HCT116 (cell line): ENCODE data around the gene SPATA12. TPM values are rescaled to one million over a fixed set of nuclear protein-coding genes. Genes with fewer than 3 reads are reported as not detected.

ENCODE experiments used
- ATAC-seq: fragments of 200-7000 bp; cut with Tn5 transposase; 2 replicates; pipeline ENCODE4 v1.9.1; 2020; ENCODE audit warnings: mild to moderate bottlenecking, moderate library complexity
- BruUV-seq: library from RNA; stranded (reverse); fragments of 400-500 nt; replicated peaks from 2 replicates; lab custom pipeline; 2021; lab: Mats Ljungman, UMichigan
- CTCF ChIA-PET: fragments of 300-600 bp; sonication (Branson Sonifier 250); formaldehyde crosslinking; loops from one replicate; lab custom pipeline; 2021; ENCODE audit warnings: antibody characterized with exemption; lab: Charles Lee
- POLR2A ChIA-PET: fragments of 300-600, 350-600 bp; sonication (Branson Sonifier 250); formaldehyde crosslinking; loops from one replicate; lab custom pipeline; 2021; ENCODE audit warnings: antibody characterized with exemption; lab: Charles Lee
- RAD21 ChIA-PET, 2 experiments: fragments of 300-600 bp; sonication (Branson Sonifier 250); formaldehyde crosslinking; loops; one replicate each; lab custom pipeline; 2023; ENCODE audit warnings: low total read pairs in 2 of 2; ENCODE audit not compliant: uncharacterized antibody in 2 of 2, unreplicated experiment in 2 of 2, low non-redundant PET in 1 of 2; lab: Charles Lee
- DNase-seq: peaks from one replicate; pipeline ENCODE4 v3.0.0-alpha.2; 2010; ENCODE audit warnings: low read depth, low spot score
- H2AFZ ChIP-seq: fragments of 200-600 bp; shearing (Covaris generic), sonication (generic); 2 replicates; pipeline ENCODE4 v1.6.1; 2017; ENCODE audit warnings: low read depth, mixed run types, mixed read lengths, antibody characterized with exemption, low read length; ENCODE audit not compliant: poor library complexity, severe bottlenecking
- H3K27ac ChIP-seq: 2 replicates; pipeline ENCODE4 v1.5.1; 2012; ENCODE audit warnings: low read depth, low read length
- H3K27me3 ChIP-seq: fragments of 200-600 bp; sonication (generic); 2 replicates; pipeline ENCODE4 v1.6.1; 2016; ENCODE audit warnings: mixed run types, low read length, mixed read lengths; ENCODE audit not compliant: insufficient read depth
- H3K36me3 ChIP-seq, 2 experiments: fragments of 200-500 bp in 1 of 2; fragments of 200-600 bp in 1 of 2; sonication (Bioruptor generic) in 1 of 2; sonication (generic) in 1 of 2; 2 replicates each; pipeline versions ENCODE4 v1.5.1 to v1.6.1; 2014 to 2016; ENCODE audit warnings: low read length in 2 of 2, inconsistent platforms in 1 of 2, mixed read lengths in 1 of 2, mixed run types in 1 of 2; ENCODE audit not compliant: insufficient read depth in 2 of 2, control insufficient read depth in 1 of 2
- H3K4me1 ChIP-seq, 2 experiments: fragments of 200-600 bp in 1 of 2; sonication (generic) in 1 of 2; 2 replicates each; pipeline versions ENCODE4 v1.5.1 to v1.6.1; 2012 to 2017; ENCODE audit warnings: low read length in 2 of 2, inconsistent platforms in 1 of 2, mild to moderate bottlenecking in 1 of 2, mixed read lengths in 1 of 2, mixed run types in 1 of 2, moderate library complexity in 1 of 2; ENCODE audit not compliant: insufficient read depth in 2 of 2, control insufficient read depth in 1 of 2
- H3K4me2 ChIP-seq: fragments of 200-600 bp; sonication (generic); 2 replicates; pipeline ENCODE4 v1.6.1; 2017; ENCODE audit warnings: mixed run types, low read length, mixed read lengths
- H3K4me3 ChIP-seq, 2 experiments: fragments of 200-600 bp in 1 of 2; sonication (generic) in 1 of 2; replicated peaks in 1 of 2; 2 replicates each; pipeline ENCODE4 v1.5.1; 2011 to 2016; ENCODE audit warnings: low read length in 2 of 2, control low read depth in 1 of 2, low read depth in 1 of 2, mild to moderate bottlenecking in 1 of 2, mixed read lengths in 1 of 2, mixed run types in 1 of 2
- H3K79me2 ChIP-seq: fragments of 200-600 bp; sonication (generic); 2 replicates; pipeline ENCODE4 v1.6.1; 2017; ENCODE audit warnings: mild to moderate bottlenecking, mixed run types, low read length, moderate library complexity, mixed read lengths; ENCODE audit not compliant: insufficient read depth
- H3K9ac ChIP-seq: fragments of 200-600 bp; sonication (generic); 2 replicates; pipeline ENCODE4 v1.6.1; 2016; ENCODE audit warnings: low read length, mixed read lengths
- H3K9me2 ChIP-seq: fragments of 200-600 bp; sonication (generic), shearing (Covaris generic); 2 replicates; pipeline ENCODE4 v1.6.1; 2017; ENCODE audit warnings: mixed run types, mild to moderate bottlenecking, moderate library complexity; ENCODE audit not compliant: insufficient read depth
- H3K9me3 ChIP-seq, 2 experiments: fragments of 200-500 bp in 1 of 2; fragments of 200-600 bp in 1 of 2; sonication (Bioruptor generic) in 1 of 2; sonication (generic) in 1 of 2; 2 replicates each; pipeline ENCODE4 v1.6.1; 2014 to 2017; ENCODE audit warnings: low read length in 2 of 2, mixed read lengths in 2 of 2, inconsistent platforms in 1 of 2, low read depth in 1 of 2, mild to moderate bottlenecking in 1 of 2, mixed run types in 1 of 2, moderate library complexity in 1 of 2; ENCODE audit not compliant: control insufficient read depth in 1 of 2, insufficient read depth in 1 of 2
- H4K20me1 ChIP-seq: fragments of 200-600 bp; sonication (generic), shearing (Covaris generic); 2 replicates; pipeline ENCODE4 v1.6.1; 2017; ENCODE audit warnings: mixed run types, mild to moderate bottlenecking, moderate library complexity; ENCODE audit not compliant: insufficient read depth
- intact Hi-C: fragments of 100-400 bp; cut with micrococcal nuclease; formaldehyde crosslinking; loops from 2 replicates; pipeline ENCODE4 v1.10.0; 2022
- total RNA-seq: library from RNA; stranded (reverse); gene quantifications from one replicate; pipeline ENCODE4 v1.2.1, GENCODE V29; 2021; ENCODE audit not compliant: unreplicated experiment
- TF ChIP-seq, protein P1 (sequence below): IDR thresholded peaks from 2 replicates; pipeline ENCODE4 v1.6.1; 2012; ENCODE audit warnings: low read depth

Gene SPATA12
- total RNA-seq, 1 experiment from 2014 or later, result 0.22 TPM

DNA sequence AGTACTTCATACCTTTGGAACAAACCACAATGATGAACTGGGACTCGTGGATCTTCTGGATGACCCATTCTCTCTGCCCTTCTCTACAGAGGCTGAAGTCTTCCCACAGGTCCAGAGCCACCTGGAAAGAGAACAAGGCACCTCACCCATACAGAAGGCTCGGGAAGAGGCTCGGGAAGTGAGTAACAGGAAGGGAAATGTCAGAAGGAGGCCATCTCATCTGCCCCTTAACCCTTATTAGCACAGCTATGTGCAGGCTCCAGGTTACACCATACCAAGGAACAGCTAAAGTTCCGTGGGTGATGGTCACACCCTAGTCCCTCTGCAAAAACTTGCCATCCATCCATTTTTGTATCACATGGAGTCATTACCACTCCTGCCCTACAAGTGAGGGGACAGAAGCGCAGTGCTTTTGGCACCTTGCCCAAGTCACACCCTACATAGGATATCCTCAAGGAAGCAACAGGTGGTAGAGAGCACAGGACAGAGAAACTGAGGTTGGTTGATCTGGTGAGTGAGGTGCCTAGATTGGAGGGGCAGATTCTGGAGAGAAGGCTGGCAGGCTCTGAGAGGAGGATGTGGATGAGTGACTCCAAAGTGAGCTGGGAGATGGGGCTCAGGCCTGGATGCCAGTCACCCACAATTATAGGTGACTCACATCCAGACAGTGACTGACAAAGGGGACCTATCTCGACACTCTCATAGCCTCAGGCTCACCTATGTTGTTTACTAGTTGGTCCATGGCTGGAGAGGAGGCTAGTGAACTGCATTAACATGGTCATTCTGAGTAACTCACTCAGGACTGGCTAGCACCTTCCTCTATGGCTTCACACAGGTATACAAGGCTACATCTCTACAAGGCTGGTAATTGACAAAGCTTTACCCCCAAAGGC is 38.2 kb downstream of the SPATA12 start:
- ATAC-seq (peak; percentile 37; the same call in 1 of the 2 replicates), DNase-seq (no peak)
- Histone ChIP-seq H3K9ac (no peak overlapping the region), H2AFZ (no peak overlapping the region), H4K20me1 (no peaks in the 10 kb centered on the region), H3K79me2 (no peaks in the 10 kb centered on the region), H3K4me3 (no peak overlapping the region), H3K27me3 (no peaks in the 10 kb centered on the region), H3K9me3 (no peaks in the 10 kb centered on the region), H3K36me3 (no peaks in the 10 kb centered on the region), H3K27ac (no peak overlapping the region), H3K9me2 (no peaks in the 10 kb centered on the region), H3K4me2 (peak overlapping the region; percentile 40), H3K4me1 (peaks cover 0 to 19% of the 10 kb centered on the region in 2 experiments; a peak in 2 of 4 replicates)
- intact Hi-C loops, result no loop called here
- CTCF ChIA-PET, result interaction anchor here (0.7 to 1.0 kb wide), 3 partner anchors 11 to 755 kb away, joined by 3 to 4 read pairs (median 3); no protein-coding TSS in a partner anchor
- POLR2A ChIA-PET, result no interaction called here
- RAD21 ChIA-PET, result no interaction called here
- TF ChIP-seq, protein P1, sequence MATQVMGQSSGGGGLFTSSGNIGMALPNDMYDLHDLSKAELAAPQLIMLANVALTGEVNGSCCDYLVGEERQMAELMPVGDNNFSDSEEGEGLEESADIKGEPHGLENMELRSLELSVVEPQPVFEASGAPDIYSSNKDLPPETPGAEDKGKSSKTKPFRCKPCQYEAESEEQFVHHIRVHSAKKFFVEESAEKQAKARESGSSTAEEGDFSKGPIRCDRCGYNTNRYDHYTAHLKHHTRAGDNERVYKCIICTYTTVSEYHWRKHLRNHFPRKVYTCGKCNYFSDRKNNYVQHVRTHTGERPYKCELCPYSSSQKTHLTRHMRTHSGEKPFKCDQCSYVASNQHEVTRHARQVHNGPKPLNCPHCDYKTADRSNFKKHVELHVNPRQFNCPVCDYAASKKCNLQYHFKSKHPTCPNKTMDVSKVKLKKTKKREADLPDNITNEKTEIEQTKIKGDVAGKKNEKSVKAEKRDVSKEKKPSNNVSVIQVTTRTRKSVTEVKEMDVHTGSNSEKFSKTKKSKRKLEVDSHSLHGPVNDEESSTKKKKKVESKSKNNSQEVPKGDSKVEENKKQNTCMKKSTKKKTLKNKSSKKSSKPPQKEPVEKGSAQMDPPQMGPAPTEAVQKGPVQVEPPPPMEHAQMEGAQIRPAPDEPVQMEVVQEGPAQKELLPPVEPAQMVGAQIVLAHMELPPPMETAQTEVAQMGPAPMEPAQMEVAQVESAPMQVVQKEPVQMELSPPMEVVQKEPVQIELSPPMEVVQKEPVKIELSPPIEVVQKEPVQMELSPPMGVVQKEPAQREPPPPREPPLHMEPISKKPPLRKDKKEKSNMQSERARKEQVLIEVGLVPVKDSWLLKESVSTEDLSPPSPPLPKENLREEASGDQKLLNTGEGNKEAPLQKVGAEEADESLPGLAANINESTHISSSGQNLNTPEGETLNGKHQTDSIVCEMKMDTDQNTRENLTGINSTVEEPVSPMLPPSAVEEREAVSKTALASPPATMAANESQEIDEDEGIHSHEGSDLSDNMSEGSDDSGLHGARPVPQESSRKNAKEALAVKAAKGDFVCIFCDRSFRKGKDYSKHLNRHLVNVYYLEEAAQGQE, result no peak
- TF ChIP-seq, all 23 proteins: peak for 0
- BruUV-seq, result no TSS peak
